Endothelial cell of umbilical vein (primary cell): ENCODE measurements around the gene KIZ. TPM values are rescaled to one million over a fixed set of nuclear protein-coding genes. Genes with fewer than 3 reads are reported as not detected.

ENCODE experiments used
- Bru-seq: library from RNA; stranded (reverse); fragments of 400-500 nt; gene quantifications from one replicate; lab custom pipeline; 2021; lab: Mats Ljungman, UMichigan
- BruChase-seq, 2 experiments: library from RNA; stranded (reverse); fragments of 400-500 nt; gene quantifications; one replicate each; lab custom pipeline; 2021; lab: Mats Ljungman, UMichigan
- BruUV-seq: library from RNA; stranded (reverse); fragments of 400-500 nt; replicated peaks from 2 replicates; lab custom pipeline; 2021; lab: Mats Ljungman, UMichigan
- CTCF ChIA-PET: fragments of 300-600, 350-600 bp; sonication (Branson Sonifier 250); formaldehyde crosslinking; loops from one replicate; lab custom pipeline; 2021; ENCODE audit warnings: antibody characterized with exemption, inconsistent platforms; lab: Charles Lee
- POLR2A ChIA-PET: fragments of 300-600, 350-600 bp; sonication (Branson Sonifier 250); formaldehyde crosslinking; loops from one replicate; lab custom pipeline; 2021; ENCODE audit warnings: antibody characterized with exemption, inconsistent platforms; lab: Charles Lee
- DNase-seq: peaks from one replicate; pipeline ENCODE4 v3.0.0-alpha.2; 2011; ENCODE audit warnings: low read depth, low spot score
- FAIRE-seq: peaks from 2 replicates; lab custom pipeline; 2011; peaks lifted over from hg19 to GRCh38; lab: Jason Lieb, UNC
- H2AFZ ChIP-seq: 2 replicates; pipeline ENCODE4 v1.6.0; 2012; ENCODE audit warnings: low read depth, low read length, control low read depth, inconsistent platforms
- H3K27ac ChIP-seq: 2 replicates; pipeline ENCODE4 v1.5.1; 2011; ENCODE audit warnings: low read depth, mild to moderate bottlenecking, control low read depth, low read length, moderate library complexity; ENCODE audit not compliant: insufficient read depth
- H3K27me3 ChIP-seq, 2 experiments: 2 replicates each; pipeline versions ENCODE4 v1.6.0 to v1.6.1; 2011; ENCODE audit warnings: low read length in 2 of 2, mixed read lengths in 1 of 2; ENCODE audit not compliant: control insufficient read depth in 2 of 2, insufficient read depth in 2 of 2
- H3K36me3 ChIP-seq, 2 experiments: 2 replicates in 1 of 2; 3 replicates in 1 of 2; pipeline ENCODE4 v1.5.1; 2011; ENCODE audit warnings: low read length in 2 of 2, mild to moderate bottlenecking in 1 of 2, moderate library complexity in 1 of 2; ENCODE audit not compliant: control insufficient read depth in 2 of 2, insufficient read depth in 2 of 2; ENCODE audit errors: extremely low read depth in 1 of 2
- H3K4me1 ChIP-seq: 3 replicates; pipeline ENCODE4 v1.5.1; 2011; ENCODE audit warnings: mild to moderate bottlenecking, low read length; ENCODE audit not compliant: control insufficient read depth, insufficient read depth; ENCODE audit errors: extremely low read depth
- H3K4me2 ChIP-seq: 2 replicates; pipeline ENCODE4 v1.6.1; 2011; ENCODE audit warnings: low read length, control low read depth, mixed read lengths; ENCODE audit not compliant: insufficient read depth
- H3K4me3 ChIP-seq, 3 experiments: fragments of 200-600 bp in 1 of 3; sonication (generic), shearing (Covaris generic) in 1 of 3; replicated peaks in 1 of 3; 2 replicates each; pipeline ENCODE4 v1.5.1; 2011 to 2016; ENCODE audit warnings: control low read depth in 3 of 3, low read length in 3 of 3, mild to moderate bottlenecking in 2 of 3, inconsistent platforms in 1 of 3, low read depth in 1 of 3, moderate library complexity in 1 of 3; ENCODE audit not compliant: insufficient read depth in 1 of 3
- H3K79me2 ChIP-seq: 2 replicates; pipeline ENCODE4 v1.6.0; 2012; ENCODE audit warnings: low read length, inconsistent platforms; ENCODE audit not compliant: control insufficient read depth, insufficient read depth
- H3K9ac ChIP-seq: replicated peaks from 2 replicates; pipeline ENCODE3; 2011; ENCODE audit warnings: low read length, control low read depth; ENCODE audit not compliant: insufficient read depth; ENCODE audit errors: extremely low read depth
- H3K9me1 ChIP-seq: replicated peaks from 3 replicates; pipeline ENCODE4 v1.6.0; 2011; ENCODE audit warnings: mild to moderate bottlenecking, low read length; ENCODE audit not compliant: control insufficient read depth, insufficient read depth; ENCODE audit errors: extremely low read depth
- H3K9me3 ChIP-seq: replicated peaks from 2 replicates; pipeline ENCODE4 v1.5.1; 2012; ENCODE audit warnings: low read length, inconsistent platforms; ENCODE audit not compliant: control insufficient read depth, insufficient read depth
- H4K20me1 ChIP-seq: replicated peaks from 2 replicates; pipeline ENCODE3; 2011; ENCODE audit warnings: mild to moderate bottlenecking, low read length; ENCODE audit not compliant: control insufficient read depth, insufficient read depth; ENCODE audit errors: extremely low read depth
- CTCF ChIP-seq, 2 donors: IDR thresholded peaks; 1 replicate in 1 of 2; 2 replicates in 1 of 2; pipeline ENCODE4 v1.5.1; 2011; ENCODE audit warnings: low read length in 2 of 2, mild to moderate bottlenecking in 2 of 2, moderate library complexity in 2 of 2, control low read depth in 1 of 2, inconsistent platforms in 1 of 2, low read depth in 1 of 2; ENCODE audit not compliant: insufficient read depth in 1 of 2; ENCODE audit errors: extremely low read depth in 1 of 2
- EZH2 ChIP-seq: IDR thresholded peaks from 2 replicates; pipeline ENCODE4 v1.6.1; 2012; ENCODE audit warnings: borderline replicate concordance, low read depth, mild to moderate bottlenecking, moderate library complexity, low read length, inconsistent platforms; ENCODE audit not compliant: severe bottlenecking
- FOS ChIP-seq: IDR thresholded peaks from 2 replicates; pipeline ENCODE4 v1.6.1; 2011; ENCODE audit warnings: mild to moderate bottlenecking, low read length, moderate library complexity, borderline replicate concordance; ENCODE audit not compliant: insufficient read depth
- GATA2 ChIP-seq: IDR thresholded peaks from 2 replicates; pipeline ENCODE4 v1.7.0; 2011; ENCODE audit warnings: low read depth, mild to moderate bottlenecking, moderate library complexity, mixed read lengths, low read length; ENCODE audit not compliant: insufficient read length, insufficient read depth
- JUN ChIP-seq: IDR thresholded peaks from 2 replicates; pipeline ENCODE4 v1.6.1; 2011; ENCODE audit warnings: borderline replicate concordance, low read depth; ENCODE audit not compliant: insufficient read length, insufficient read depth
- MYC ChIP-seq: IDR thresholded peaks from one replicate; pipeline ENCODE4 v1.6.1; 2011; ENCODE audit warnings: mild to moderate bottlenecking, low read depth, low read length
- POLR2A ChIP-seq: IDR thresholded peaks from 2 replicates; pipeline ENCODE4 v1.6.1; 2012; ENCODE audit warnings: low read depth, mild to moderate bottlenecking, control low read depth, low read length
- POLR2AphosphoS5 ChIP-seq: IDR thresholded peaks from 2 replicates; pipeline ENCODE4 v1.6.1; 2012; ENCODE audit warnings: low read depth, mild to moderate bottlenecking, control low read depth, low read length, moderate library complexity; ENCODE audit not compliant: insufficient read depth
- dilution Hi-C: fragments of 300-500 bp; cut with MboI; formaldehyde crosslinking; loops from one replicate; pipeline ENCODE4 v1.15.0; 2019; ENCODE audit warnings: low sequenced_read_pairs; ENCODE audit not compliant: extremely low pct_ligation_motif_present
- intact Hi-C: fragments of 100-400 bp; cut with micrococcal nuclease; formaldehyde crosslinking; loops from one replicate; pipeline ENCODE4 v1.10.0; 2022
- long read RNA-seq: library from polyadenylated mRNA; stranded (forward); transcript quantifications from one replicate; pipeline ENCODE4 v2.0.0, GENCODE V29; 2021
- polyA minus RNA-seq, 3 experiments: library from RNA; depleted of rRNA, polyadenylated mRNA; stranded (reverse); fragments of >200 nt; gene quantifications; 1 replicate in 1 of 3; 2 replicates in 2 of 3; pipeline ENCODE4 v1.2.3, GENCODE V29; 2011
- polyA plus RNA-seq, 4 experiments: library from polyadenylated mRNA; depleted of rRNA in 3 of 4; stranded (reverse) in 3 of 4; unstranded in 1 of 4; fragments of >200 nt; gene quantifications; 2 replicates each; pipeline versions ENCODE4 v1.2.1 to v1.2.3, GENCODE V29; 2011 to 2012; ENCODE audit warnings: missing spikeins in 1 of 4
- total RNA-seq: library from RNA; stranded (reverse); gene quantifications from 2 replicates; pipeline ENCODE4 v1.2.3, GENCODE V29; 2021
- TF ChIP-seq, protein P1 (sequence below): IDR thresholded peaks from 2 replicates; pipeline ENCODE4 v1.6.1; 2011; ENCODE audit not compliant: insufficient read depth, insufficient read length

Gene KIZ
- 7.3 and 9.6 TPM in 2 replicates for total RNA-seq
- 3.0 and 3.9 TPM in 2 replicates for polyA plus RNA-seq
- 5.0 and 6.0 TPM in 2 replicates for polyA plus RNA-seq (2011; cell fraction: cytosol; rRNA removed)
- 18.2 and 18.7 TPM in 2 replicates for polyA plus RNA-seq (2011; cell fraction: nucleus; rRNA removed)
- polyA plus RNA-seq (2012) = 7.7 and 8.8 TPM in 2 replicates
- 2.6 and 5.1 TPM in 2 replicates for polyA minus RNA-seq
- polyA minus RNA-seq (2011; cell fraction: cytosol; rRNA and poly(A)+ RNA removed) = 8.5 TPM
- 7.4 and 8.8 TPM in 2 replicates for polyA minus RNA-seq (2011; cell fraction: nucleus; rRNA and poly(A)+ RNA removed)
- Bru-seq, nascent RNA = percentile 49 among the genes with signal in this experiment
- percentile 42 among the genes with signal in this experiment for BruChase-seq, experiment 1, labeled RNA remaining after a 6-hour chase
- BruChase-seq, experiment 2, labeled RNA remaining after a 2-hour chase = percentile 48 among the genes with signal in this experiment
- long read RNA-seq, partial matches to known transcripts = 3 of 9 reads
- long read RNA-seq, other reads (novel, unspliced or antisense) = 2 of 9 reads

- Histone ChIP-seq H3K4me1 (peaks cover 13% of the 10 kb centered on the region), H3K27me3 (peaks cover 0 to 4% of the 10 kb centered on the region in 2 experiments), H3K36me3 (no peaks in the 10 kb centered on the region), H4K20me1 (no peaks in the 10 kb centered on the region), H3K9ac (peak within 1 kb of the TSS; percentile 78), H3K4me3 (peak within 1 kb of the TSS; percentile 57 to 97 (median 83)), H3K27ac (no peak within 1 kb of the TSS), H3K9me1 (no peaks in the 10 kb centered on the region), H2AFZ (peak within 1 kb of the TSS; percentile 96), H3K79me2 (no peaks in the 10 kb centered on the region), H3K4me2 (peak within 1 kb of the TSS; percentile 98), H3K9me3 (no peaks in the 10 kb centered on the region)
- TF ChIP-seq GATA2 = no peak
- no peak for TF ChIP-seq MYC
- TF ChIP-seq, protein P1, sequence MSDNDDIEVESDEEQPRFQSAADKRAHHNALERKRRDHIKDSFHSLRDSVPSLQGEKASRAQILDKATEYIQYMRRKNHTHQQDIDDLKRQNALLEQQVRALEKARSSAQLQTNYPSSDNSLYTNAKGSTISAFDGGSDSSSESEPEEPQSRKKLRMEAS = peak; percentile 37
- no peak for TF ChIP-seq JUN
- no peak for TF ChIP-seq FOS
- peak in 1 of 2 donors; percentile 45 for TF ChIP-seq CTCF (IDR thresholded peaks at IDR 0.05; ENCODE audit: extremely low read depth in 1 of 2, insufficient read depth in 1 of 2, low read depth in 1 of 2, low read length in 2 of 2)
- peak; percentile 48 for TF ChIP-seq POLR2AphosphoS5
- no peak for TF ChIP-seq EZH2
- peak; percentile 62 for TF ChIP-seq POLR2A
- intact Hi-C loops = loop anchor here (2.0 to 10.0 kb wide), 7 partner anchors 25 to 383 kb away; partner anchors contain the start of genes NKX2-4 and XRN2
- dilution Hi-C loops = no loop called here
- no TSS peak for BruUV-seq
- CTCF ChIA-PET = interaction anchor here (0.6 to 2.7 kb wide), 8 partner anchors 8 to 380 kb away, joined by 3 to 14 read pairs (median 4); no protein-coding TSS in a partner anchor
- FAIRE-seq (peak; percentile 94), DNase-seq (peak; percentile 97)
- POLR2A ChIA-PET = interaction anchor here (1.1 kb wide), 1 partner anchor 8 kb away, joined by 3 read pairs; no protein-coding TSS in a partner anchor
Measured at GRCh38 chr20:21125849-21126580, at the start of gene KIZ. KIZ (plus strand) TSS chr20:21126082; CDS start chr20:21126116, 34 bp downstream.
